K562 (cell line): ENCODE data around the gene SDK1. TPM values are rescaled to one million over a fixed set of nuclear protein-coding genes. Genes with fewer than 3 reads are reported as not detected.

Source experiments
- E2F5 ChIP-seq: sonication (generic); formaldehyde crosslinking; IDR thresholded peaks from 2 replicates; pipeline ENCODE4 v1.8.0; 2022; ENCODE audit warnings: mild to moderate bottlenecking, missing genetic modification reagents
- HBP1 ChIP-seq: fragments of 450-650 bp; formaldehyde crosslinking; IDR thresholded peaks from 2 replicates; pipeline ENCODE4 v1.4.0; 2022; ENCODE audit warnings: missing genetic modification characterization
- MGA ChIP-seq: fragments of 450-650 bp; IDR thresholded peaks from 2 replicates; pipeline ENCODE4 v1.6.1; 2016; ENCODE audit warnings: mild to moderate bottlenecking, moderate library complexity
- SRSF1 ChIP-seq: fragments of 200-400 bp; formaldehyde crosslinking; IDR thresholded peaks from 2 replicates; pipeline ENCODE4 v1.6.1; 2017; ENCODE audit warnings: mild to moderate bottlenecking, low read depth, low read length, moderate library complexity
- ZNF184 ChIP-seq: sonication (generic); formaldehyde crosslinking; IDR thresholded peaks from 2 replicates; pipeline ENCODE4 v1.5.0; 2020; ENCODE audit warnings: missing genetic modification reagents
- polyA plus RNA-seq, 8 experiments: library from polyadenylated mRNA; depleted of rRNA in 4 of 8; stranded (reverse) in 5 of 8; unstranded in 3 of 8; fragments of >200 nt; fragmentation: Nextera tagmentation in 2 of 8; fragmentation: Illumina TruSeq in 1 of 8; extraction: Ambion mirVana in 2 of 8; extraction: Trizol in 1 of 8; gene quantifications; 2 replicates each; pipeline versions ENCODE4 v1.2.1 to v1.2.3, GENCODE V29; 2011 to 2014; ENCODE audit warnings: inconsistent platforms in 1 of 8, missing spikeins in 1 of 8
- total RNA-seq, 7 experiments: library from RNA; depleted of rRNA in 6 of 7; stranded (reverse); fragments of >200 nt in 6 of 7; fragmentation: Illumina TruSeq in 2 of 7; extraction: Trizol in 2 of 7; gene quantifications; 2 replicates each; pipeline versions ENCODE4 v1.2.1 to v1.2.3, GENCODE V29; 2011 to 2021; ENCODE audit warnings: low replicate concordance in 1 of 7

SDK1 gene
- total and polyA plus RNA-seq, 9 of the 15 experiments (the other 6 are each of a cell fraction or from before 2014, with no cell fraction given), result 0.16 TPM; not detected in 8

GRCh38 chr7:4279216-4279615 lies 978.2 kb downstream of the SDK1 start (continued):
- TF ChIP-seq MGA (no peak), ZNF184 (CRISPR knock-in tag) (no peak), E2F5 (CRISPR knock-in tag) (no peak), SRSF1 (no peak), HBP1 (CRISPR knock-in tag) (no peak)
- TF ChIP-seq, all 486 proteins: peak for 0
